ENCODE data around the gene PMIS2.
"Not testable (repeated sequence)": the region's sequence is repeated elsewhere in the genome, so short reads cannot be mapped to it uniquely, and the experiment has no call there.

PMIS2 gene

DNA sequence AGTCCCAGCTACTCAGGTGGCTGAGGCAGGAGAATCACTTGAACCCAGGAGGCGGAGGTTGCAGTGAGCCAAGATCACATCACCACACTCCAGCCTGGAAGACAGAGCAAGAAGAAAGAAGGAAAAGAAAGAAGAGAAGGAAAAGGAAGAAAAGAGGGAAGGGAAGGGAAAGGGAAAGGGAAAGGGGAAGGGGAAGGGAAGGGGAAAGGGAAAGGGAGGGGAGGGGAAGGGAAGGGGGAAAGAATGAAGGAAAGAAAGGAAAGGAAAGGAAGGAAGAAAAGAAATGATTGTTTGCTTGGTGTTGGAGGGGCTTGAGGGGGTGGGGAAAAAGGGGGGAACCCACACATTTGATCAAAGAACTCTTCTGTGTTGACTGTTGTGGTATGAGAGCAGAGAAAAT, 10.0 kb downstream of the PMIS2 start:
- no peak for DNase-seq

DNA sequence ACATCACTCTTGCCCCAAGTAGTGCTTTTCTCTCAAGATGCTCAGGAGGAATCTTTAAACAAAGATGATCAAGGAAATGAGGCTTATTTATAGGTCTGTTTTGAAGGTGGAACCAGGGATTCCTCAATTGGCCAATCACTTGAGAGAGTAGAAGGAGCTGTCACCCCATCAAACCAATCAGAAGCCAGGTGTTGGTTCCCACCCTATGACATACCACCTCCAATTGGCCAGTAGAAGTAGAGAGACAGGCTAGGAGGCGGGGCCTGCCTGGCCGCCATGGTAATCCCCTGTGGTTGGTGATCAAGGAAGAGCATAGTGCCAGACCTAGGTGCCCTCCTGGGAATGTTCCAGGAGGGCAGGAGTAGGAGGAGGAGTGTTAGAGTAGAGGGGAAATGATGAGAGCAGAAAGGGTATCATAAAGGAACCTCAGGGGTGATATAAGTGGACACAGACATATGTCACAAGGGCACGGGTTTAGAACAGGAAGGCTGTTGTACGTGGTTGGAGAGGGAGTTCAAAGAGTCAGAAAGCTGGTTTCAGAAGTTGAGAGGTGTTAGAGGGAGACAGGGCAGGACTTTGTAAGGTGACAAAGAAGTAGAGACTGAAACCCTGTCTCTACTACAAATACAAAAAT, 10.5 kb downstream of the PMIS2 start:
- DNase-seq = no peak

DNA sequence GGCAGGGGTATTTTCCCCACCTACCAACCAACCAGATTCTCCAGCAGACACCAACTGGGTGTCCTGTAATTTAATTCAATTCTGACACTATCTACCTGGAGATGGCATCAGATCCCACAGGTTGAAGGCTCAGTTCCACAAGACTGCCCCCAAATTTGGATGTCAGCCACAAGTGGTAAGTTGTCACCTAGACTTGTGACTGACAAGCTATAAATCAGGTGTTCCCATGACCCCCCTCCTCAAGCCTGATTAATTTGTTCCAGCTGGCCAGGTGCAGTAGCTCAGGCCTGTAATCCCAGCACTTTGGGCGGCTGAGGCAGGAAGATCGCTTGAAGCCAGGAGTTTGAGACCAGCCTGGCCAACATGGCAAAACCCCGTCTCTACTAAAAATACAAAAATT, 16.0 kb downstream of the PMIS2 start:
- DNase-seq = no peak

DNA sequence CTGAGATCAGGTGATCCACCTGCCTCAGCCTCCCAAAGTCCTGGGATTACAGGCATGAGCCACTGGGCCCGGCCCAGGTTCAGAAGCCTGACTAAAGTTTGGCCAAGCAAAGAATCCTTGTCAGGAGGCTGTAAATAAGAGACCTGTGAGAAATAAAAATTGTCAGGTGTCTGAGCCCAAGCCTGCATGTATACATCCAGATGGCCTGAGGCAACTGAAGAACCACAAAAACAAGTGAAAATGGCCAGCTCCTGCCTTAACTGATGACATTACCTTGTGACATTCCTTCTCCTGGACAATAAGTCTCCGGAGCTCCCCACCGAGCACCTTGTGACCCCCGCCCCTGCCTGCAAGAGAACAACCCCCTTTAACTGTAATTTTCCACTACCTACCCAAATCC, 18.5 kb downstream of the PMIS2 start:
- DNase-seq = not testable (repeated sequence)

DNA sequence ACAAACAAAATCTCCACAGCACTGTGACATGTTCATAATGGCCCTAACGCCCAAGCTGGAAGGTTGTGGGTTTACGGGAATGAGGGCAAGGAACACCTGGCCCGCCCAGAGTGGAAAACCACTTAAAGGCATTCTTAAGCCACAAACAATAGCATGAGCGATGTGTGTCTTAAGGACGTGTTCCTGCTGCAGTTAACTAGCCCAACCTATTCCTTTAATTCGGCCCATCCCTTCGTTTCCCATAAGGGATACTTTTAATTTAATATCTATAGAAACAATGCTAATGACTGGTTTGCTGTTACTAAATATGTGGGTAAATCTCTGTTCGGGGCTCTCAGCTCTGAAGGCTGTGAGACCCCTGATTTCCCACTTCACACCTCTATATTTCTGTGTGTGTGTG, 21.2 kb downstream of the PMIS2 start:
- not testable (repeated sequence) for DNase-seq

DNA sequence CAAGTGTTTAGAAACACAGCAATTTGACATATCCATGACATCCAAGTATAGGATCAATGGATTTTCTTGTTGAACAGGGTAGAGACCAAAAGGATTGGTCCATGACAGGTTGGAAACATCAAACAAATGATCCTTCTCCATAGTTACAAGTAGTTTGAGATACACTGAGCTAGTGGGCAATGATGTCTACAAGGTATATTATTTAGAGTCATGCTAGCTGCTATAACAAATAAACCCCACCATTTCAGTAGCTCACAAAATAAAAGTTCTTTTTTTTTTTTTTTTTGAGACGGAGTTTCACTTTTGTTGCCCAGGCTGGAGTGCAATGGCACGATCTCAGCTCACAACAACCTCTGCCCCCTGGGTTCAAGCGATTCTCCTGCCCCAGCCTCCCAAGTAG, 21.7 kb downstream of the PMIS2 start:
- DNase-seq = no peak

DNA sequence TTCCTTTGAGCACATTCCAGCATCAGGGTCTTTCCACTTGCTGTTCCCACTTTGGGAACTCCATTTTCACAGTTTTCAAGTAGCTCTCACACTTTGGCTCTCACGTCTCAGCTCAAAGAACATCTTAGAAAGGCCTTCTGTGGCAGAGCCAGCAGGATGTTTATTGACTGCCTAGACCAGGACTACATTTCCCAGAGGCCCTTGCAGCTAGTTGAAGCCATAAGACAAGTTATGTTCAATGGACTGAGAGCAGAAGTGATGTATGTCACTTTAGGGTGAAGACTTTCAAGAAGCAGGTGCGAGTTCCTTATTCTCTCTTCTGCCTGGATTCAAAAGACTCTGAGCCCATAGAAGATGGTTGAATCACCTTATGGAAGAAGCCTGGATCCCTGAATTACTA, 22.3 kb downstream of the PMIS2 start:
- DNase-seq = no peak

DNA sequence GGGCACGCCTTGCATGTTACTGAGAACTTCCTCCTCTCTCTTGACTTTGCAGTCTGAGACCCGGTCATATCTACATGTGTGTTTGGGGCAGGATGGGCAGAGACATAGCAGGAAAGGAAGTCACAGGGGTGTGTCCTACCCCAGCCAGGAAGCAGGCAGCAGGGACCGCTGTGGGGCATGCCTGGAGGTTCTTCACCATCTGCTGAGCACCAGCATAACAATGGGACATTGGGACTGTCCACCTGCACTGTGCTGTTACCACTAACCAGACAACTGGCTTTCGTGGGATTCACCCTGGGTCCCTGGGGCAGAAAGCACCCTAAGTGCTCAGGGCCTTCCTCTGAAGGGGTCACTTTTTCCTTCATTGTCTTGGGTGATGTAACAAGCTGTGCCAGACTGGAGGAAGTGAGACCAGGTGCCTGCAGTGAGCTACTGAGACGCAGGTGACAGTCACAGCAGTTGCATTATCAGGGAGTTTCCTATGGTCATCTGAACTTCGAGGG, 23.9 kb downstream of the PMIS2 start:
- no peak for DNase-seq

DNA sequence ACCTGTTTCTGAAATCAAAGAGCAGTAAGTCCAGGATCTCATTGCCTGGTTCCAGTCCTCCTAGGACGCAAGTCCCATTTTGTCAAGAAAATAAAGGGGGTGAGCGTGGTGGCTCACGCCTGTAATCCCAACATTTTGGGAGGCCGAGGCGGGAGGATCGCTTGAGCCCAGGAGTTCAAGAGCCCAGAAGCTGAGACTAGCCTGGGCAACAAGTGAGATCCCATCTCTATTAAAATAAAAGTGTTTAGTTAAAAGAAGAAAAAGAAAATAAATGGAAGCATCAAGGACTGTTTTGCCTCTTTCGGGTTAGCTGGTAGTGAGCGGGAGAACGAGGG, 26.2 kb downstream of the PMIS2 start:
- DNase-seq = no peak

DNA sequence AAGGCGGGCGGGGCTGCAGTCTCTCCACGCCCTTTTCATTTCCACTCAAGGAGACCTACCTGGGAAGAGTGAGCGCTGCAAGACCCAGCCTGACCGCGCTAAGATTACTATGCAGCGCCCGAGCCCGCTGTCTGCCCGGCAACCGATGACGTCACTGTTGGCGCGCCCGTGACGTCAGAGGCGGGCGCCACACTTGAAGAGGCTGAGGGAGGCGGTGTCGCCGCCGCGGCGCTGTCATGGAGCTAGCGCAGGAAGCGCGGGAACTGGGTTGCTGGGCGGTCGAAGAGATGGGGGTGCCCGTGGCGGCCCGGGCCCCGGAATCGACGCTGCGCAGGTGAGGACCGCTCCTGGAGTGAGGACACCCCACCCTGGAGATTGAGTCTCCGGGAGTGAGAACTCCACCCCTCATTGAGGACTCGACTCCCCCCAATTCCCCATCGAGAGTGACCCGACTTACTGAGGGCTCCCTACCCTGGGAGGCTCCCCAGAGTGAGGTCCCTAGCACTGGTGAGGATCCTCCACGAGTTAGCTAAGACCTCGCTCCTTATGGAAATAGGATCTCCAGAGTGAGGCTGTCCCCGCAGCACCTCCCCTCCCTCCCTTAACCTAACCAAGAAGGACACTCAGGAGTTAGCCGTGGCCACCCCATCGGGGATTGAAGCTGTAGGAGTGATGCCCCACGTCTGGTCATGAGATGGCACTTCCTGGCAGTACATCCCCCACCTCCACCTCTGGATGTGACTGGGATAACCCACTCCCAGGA, 26.8 kb downstream of the PMIS2 start, which contains the start of gene HAUS5:
TSS of gene HAUS5 (plus strand) at position 177 of the 763 bp plus-strand sequence. CDS start at position 237, 60 bp downstream.
- peak; percentile 77 for DNase-seq

DNA sequence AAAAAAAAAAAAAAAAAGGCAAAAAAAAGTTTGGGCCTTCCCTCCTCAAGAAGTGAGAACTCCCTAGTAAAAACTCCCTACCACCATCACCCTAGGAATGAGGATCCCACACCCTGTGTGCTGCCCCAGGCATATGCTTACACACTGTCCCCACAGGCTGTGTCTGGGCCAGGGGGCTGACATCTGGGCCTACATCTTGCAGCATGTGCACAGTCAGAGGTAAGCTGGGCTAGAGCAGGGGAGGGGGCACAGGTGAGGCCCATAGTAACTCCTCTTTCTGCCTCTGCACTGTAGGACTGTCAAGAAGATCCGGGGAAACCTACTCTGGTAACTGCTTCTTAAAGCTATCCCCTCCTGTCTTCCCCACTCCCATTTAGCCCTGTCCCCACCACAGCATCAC, 27.6 kb downstream of the PMIS2 start:
- DNase-seq = no peak

DNA sequence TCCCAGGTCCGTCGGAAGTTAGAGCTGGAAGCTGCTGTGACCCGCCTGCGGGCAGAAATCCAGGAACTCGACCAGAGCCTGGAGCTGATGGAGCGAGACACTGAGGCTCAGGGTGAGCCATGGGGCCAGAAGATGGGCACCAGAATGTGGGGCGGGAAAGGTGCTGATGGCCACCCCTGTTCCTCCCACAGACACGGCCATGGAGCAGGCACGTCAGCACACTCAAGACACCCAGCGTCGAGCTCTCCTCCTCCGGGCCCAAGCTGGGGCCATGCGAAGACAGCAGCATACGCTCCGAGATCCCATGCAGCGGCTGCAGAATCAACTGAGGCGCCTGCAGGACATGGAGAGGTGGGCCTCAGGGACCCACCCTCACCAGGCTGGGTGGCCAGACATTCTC, 29.1 kb downstream of the PMIS2 start:
- no peak for DNase-seq

DNA sequence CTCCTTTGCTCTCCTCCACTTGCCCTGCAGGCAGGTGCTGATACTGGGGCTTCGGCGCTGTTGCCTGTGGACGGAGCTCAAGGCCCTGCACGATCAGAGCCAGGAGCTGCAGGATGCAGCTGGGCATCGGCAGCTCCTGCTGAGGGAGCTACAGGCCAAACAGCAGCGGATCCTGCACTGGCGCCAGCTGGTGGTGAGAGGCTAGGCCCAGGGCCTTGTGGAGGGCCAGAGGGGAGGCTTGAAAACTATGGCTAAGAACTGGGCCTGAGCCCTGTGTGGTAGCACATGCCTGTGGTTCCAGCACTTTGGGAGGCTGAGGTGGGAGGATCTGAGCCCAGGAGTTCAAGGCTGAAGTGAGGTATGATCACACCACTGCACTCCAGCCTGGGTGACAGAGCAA, 32.9 kb downstream of the PMIS2 start:
- DNase-seq = no peak

DNA sequence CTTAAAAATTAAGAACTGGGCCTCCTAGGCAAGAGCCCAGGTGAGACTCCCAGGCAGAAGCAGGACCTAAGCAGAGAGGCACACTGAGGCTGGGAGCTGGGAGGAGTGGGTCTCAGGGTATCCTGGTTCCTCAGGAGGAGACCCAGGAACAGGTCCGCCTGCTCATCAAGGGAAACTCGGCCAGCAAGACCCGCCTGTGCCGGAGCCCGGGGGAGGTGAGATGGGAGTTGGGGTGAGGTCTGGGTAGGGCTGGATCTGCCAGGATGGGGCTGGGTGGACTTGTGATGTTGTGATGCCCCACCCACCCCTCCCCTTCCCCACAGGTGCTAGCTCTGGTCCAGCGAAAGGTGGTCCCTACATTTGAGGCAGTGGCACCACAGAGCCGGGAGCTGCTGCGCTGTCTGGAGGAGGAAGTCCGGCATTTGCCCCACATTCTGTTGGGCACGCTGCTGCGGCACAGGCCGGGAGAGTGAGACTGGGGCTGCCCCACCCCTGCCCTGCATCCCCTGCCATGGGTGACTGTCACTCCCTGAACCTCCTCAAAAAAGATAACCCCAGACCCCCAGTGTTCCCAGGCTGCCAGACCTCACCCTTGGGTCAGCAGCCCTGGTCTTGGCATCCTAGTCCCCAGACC, 33.4 kb downstream of the PMIS2 start:
- DNase-seq = no peak

DNA sequence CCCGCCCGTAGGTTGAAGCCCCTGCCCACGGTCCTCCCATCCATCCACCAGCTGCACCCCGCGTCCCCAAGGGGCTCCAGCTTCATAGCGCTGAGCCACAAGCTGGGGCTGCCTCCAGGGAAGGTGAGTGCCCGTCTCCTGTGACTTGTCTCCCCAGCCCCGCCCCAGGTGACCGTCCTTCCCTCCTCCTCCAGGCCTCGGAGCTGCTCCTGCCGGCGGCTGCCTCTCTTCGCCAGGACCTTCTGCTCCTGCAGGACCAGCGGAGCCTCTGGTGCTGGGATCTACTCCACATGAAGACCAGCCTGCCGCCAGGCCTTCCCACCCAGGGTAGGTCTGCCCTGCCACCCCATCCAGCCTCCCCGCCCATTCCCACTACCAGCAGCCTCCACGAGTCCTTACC, 34.0 kb downstream of the PMIS2 start:
- no peak for DNase-seq

DNA sequence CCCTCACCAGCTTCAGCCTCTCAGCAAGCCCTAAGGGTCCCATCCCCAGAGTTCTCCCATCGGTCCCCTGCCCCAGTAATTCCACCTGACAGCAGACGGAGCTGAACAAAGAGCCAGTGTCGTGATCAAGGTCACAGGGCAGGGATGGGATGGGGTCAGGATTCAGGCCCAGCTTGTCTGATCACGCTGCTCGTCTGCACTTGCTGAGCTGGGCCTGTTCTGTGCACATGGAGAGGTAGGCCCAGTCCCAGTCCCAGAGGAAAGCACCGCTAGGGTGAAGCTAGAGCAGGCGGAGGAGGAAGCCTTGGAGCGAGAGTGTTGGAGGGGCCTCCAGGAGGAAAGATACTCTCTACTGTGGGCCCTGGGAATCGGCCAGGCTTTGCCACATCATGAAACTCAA, 35.7 kb downstream of the PMIS2 start:
- no peak for DNase-seq

DNA sequence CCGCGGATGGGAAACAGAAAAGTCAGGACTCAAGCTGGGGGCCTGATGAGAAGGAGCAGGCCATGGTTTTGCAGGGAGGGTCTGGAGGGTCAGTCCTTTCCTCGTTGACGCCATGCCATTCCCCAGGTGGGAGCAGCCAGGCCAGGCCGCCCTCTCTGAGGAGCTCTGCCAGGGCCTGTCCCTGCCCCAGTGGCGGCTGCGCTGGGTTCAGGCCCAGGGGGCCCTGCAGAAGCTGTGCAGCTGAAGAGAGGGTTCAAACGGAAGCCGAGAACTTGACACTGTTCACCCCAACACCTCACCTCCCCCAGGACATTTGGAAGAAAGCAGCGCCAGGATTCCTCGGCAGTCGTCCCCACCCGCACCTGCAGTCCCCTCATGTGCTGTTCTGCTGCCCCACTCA, 36.8 kb downstream of the PMIS2 start:
- no peak for DNase-seq

DNA sequence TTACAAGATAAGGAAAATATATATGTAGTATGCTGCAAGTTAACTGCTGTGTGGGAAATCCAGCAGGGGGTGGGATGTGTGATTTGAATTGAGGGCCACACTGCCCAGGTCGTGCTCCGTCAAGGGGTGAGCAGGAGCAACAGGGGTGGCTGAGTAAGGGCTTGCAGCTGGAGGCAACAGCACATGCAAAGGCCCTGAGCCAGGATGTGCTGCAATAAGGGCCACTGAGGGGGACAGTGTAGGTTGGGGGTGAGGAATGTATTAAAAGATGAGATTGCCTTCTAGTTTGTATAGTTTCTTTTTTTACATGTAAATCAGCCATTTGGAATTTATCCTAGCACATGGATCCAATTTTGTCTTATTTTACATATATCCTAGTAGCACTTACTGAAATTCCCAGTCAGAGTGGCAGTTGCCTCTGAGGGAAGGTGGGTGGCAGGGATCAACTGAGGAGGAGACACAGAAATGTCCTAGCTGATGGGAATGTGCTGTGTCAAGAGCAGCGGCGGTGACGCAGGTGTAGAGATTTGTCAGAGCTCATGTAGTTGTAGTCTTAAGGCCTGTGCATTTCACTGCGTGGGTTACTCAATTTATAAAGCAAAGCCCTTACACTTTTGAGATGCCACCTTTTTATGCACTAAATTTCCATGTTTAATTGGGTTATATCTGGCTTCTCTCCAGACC, 37.5 kb downstream of the PMIS2 start:
- no peak for DNase-seq

DNA sequence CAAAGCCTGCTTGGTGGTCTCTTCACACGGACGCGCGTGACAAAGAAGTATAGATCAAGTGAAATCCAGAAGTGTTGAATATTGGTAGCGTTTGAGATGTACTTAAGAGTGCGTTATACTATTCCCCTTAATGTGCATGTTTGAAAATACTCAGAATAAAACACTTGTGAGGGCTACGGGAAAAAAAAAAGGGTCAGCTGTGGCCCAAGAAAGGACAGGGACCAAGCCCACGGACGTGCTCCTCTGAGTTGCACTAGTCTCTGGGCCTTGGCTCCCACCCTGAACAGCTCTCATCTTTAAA, 42.2 kb downstream of the PMIS2 start:
- no peak for DNase-seq

DNA sequence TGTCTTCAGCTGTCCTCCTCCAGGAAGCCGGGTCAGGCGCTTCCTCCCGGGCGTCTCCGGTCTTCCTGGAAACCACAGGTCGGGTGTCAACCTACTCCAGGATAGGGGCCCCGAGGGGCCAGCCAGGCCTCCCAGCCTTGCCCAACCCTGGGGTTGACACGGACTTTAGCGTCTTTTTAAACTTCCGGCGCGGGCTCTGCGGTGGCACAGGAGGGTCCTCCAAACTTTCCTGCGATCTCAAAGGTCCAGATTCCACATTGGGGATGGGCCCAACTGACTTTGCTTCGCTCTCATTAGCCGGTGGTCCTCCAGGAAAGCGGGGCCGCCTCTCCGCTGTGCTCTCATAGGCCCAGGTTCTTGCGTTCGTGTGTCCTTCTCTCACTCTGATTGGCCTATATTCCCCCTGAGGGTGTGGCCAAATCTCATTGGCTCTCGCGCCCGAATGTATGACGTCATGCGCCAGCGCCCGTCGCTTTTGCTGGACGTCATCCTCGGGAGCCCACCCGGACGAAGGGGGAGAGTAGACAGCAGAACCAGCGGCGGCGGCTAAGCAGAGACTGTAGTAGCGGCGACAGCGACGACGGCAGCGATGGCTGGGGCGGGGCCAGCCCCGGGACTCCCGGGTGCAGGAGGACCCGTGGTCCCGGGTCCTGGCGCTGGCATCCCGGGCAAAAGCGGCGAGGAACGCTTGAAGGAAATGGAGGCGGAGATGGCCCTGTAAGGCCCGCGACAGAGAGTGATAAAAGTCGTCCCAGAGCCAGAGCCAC, 42.8 kb downstream of the PMIS2 start, which contains the start of gene RBM42:
TSS of gene RBM42 (plus strand) at position 472 of the 767 bp plus-strand sequence. CDS start at position 590, 118 bp downstream.
- DNase-seq = peak; percentile 89

DNA sequence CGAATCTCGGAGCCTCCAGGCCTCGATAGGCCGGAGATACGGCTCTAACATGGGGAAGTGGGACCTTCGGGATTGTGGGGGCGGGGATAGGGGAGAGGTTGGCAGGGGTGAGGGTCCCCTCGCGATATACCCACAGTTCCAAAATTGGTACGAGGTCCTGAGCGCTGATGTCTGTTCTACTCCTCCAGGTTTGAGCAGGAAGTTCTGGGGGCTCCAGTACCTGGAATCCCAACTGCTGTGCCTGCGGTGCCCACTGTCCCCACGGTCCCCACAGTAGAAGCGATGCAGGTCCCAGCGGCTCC, 43.3 kb downstream of the PMIS2 start:
- DNase-seq = no peak

DNA sequence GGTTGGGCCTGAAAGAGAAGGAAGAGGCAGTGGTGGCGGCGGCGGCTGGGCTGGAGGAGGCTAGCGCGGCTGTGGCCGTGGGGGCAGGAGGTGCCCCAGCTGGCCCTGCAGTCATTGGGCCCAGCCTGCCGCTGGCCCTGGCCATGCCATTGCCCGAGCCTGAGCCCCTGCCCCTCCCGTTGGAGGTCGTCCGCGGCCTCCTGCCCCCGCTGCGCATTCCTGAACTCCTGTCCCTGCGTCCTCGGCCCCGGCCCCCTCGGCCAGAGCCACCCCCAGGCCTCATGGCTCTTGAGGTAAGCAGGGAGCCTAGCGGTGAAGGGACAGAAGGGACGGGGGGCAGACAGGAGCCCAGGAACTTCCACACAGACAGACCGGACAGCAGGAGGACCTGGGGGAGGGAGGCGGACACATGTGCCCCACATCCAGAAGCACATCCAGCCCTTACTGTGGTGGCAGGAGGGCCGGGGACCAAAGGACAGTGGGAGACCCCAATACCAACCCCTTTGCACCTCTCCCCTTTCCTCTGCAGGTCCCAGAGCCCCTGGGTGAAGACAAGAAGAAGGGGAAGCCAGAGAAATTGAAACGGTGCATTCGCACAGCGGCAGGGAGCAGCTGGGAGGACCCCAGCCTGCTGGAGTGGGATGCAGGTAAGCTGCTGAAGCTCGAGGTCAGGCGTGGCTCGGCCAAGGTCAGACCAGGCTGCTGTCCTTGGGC, 47.9 kb downstream of the PMIS2 start:
- no peak for DNase-seq

Data from NCI-H2029 treated with DMSO at 0.1 percent for 48 hours (cell line).